CD14-positive monocyte (primary cell): ENCODE results near the gene PDE9A. TPM values are rescaled to one million over a fixed set of nuclear protein-coding genes. Genes with fewer than 3 reads are reported as not detected.
A peak's percentile ranks its signal among the peaks of the same experiment; 100 is the strongest.

Experiments
- DNase-seq, 3 donors: peaks; one replicate each; pipeline ENCODE4 v3.0.0-alpha.2; 2011 to 2022
- H2AFZ ChIP-seq: 2 replicates; pipeline ENCODE4 v1.6.0; 2012; ENCODE audit warnings: mild to moderate bottlenecking, low read depth, low read length, inconsistent platforms; ENCODE audit not compliant: insufficient read depth, poor library complexity, severe bottlenecking
- H3K27ac ChIP-seq, 2 donors: 1 replicate in 1 of 2; 2 replicates in 1 of 2; pipeline ENCODE4 v1.5.1; 2012 to 2013; ENCODE audit warnings: low read length in 2 of 2, control low read depth in 1 of 2, inconsistent platforms in 1 of 2, low read depth in 1 of 2, mild to moderate bottlenecking in 1 of 2
- H3K27me3 ChIP-seq, 2 donors: one replicate each; pipeline versions ENCODE4 v1.6.0 to v1.6.1; 2011 to 2013; ENCODE audit warnings: low read length in 2 of 2; ENCODE audit not compliant: control insufficient read depth in 2 of 2, insufficient read depth in 2 of 2
- H3K36me3 ChIP-seq, 2 donors: replicated peaks in 1 of 2; 1 replicate in 1 of 2; 2 replicates in 1 of 2; pipeline versions ENCODE4 v1.5.1 to v1.6.1; 2012 to 2013; ENCODE audit warnings: low read length in 2 of 2, control low read depth in 1 of 2, inconsistent platforms in 1 of 2, mild to moderate bottlenecking in 1 of 2; ENCODE audit not compliant: insufficient read depth in 2 of 2, control insufficient read depth in 1 of 2
- H3K4me1 ChIP-seq, 2 donors: 1 replicate in 1 of 2; 2 replicates in 1 of 2; pipeline versions ENCODE4 v1.5.1 to v1.6.1; 2012 to 2013; ENCODE audit warnings: low read length in 2 of 2, control low read depth in 1 of 2, inconsistent platforms in 1 of 2, mild to moderate bottlenecking in 1 of 2, moderate library complexity in 1 of 2; ENCODE audit not compliant: insufficient read depth in 2 of 2, control insufficient read depth in 1 of 2
- H3K4me2 ChIP-seq: replicated peaks from 2 replicates; pipeline ENCODE3; 2012; ENCODE audit warnings: low read length, moderate library complexity, mild to moderate bottlenecking; ENCODE audit not compliant: poor library complexity, severe bottlenecking; ENCODE audit errors: extremely low read depth
- H3K4me3 ChIP-seq, 3 experiments: fragments of 200-600 bp in 1 of 3; sonication (generic) in 1 of 3; replicated peaks in 1 of 3; 1 replicate in 2 of 3; 2 replicates in 1 of 3; pipeline ENCODE4 v1.5.1; 2011 to 2013; ENCODE audit warnings: low read length in 3 of 3, mild to moderate bottlenecking in 3 of 3, control low read depth in 2 of 3, low read depth in 2 of 3, inconsistent platforms in 1 of 3, moderate library complexity in 1 of 3
- H3K79me2 ChIP-seq: 2 replicates; pipeline ENCODE4 v1.6.0; 2012; ENCODE audit warnings: mild to moderate bottlenecking, control low read depth, inconsistent platforms, low read length, moderate library complexity; ENCODE audit not compliant: insufficient read depth
- H3K9ac ChIP-seq: 2 replicates; pipeline ENCODE4 v1.6.0; 2017; ENCODE audit warnings: low read length, mild to moderate bottlenecking; ENCODE audit not compliant: insufficient read depth, poor library complexity, severe bottlenecking
- H3K9me3 ChIP-seq, 2 donors: replicated peaks in 1 of 2; 1 replicate in 1 of 2; 2 replicates in 1 of 2; pipeline versions ENCODE4 v1.5.1 to v1.6.1; 2012 to 2013; ENCODE audit warnings: low read length in 2 of 2, control low read depth in 1 of 2; ENCODE audit not compliant: control insufficient read depth in 1 of 2, insufficient read depth in 1 of 2
- H4K20me1 ChIP-seq: 2 replicates; pipeline ENCODE4 v1.6.0; 2012; ENCODE audit warnings: mild to moderate bottlenecking, low read length, control low read depth, moderate library complexity; ENCODE audit not compliant: insufficient read depth
- H3K27ac Mint-ChIP-seq, 7 donors: one replicate each; pipeline ENCODE4 v1.8.0; 2020; ENCODE audit warnings: mild to moderate bottlenecking in 7 of 7, mixed read lengths in 7 of 7, moderate library complexity in 6 of 7, inconsistent platforms in 2 of 7
- H3K27me3 Mint-ChIP-seq, 3 donors: one replicate each; pipeline ENCODE4 v1.8.0; 2021 to 2022; ENCODE audit warnings: low read depth in 3 of 3, mild to moderate bottlenecking in 3 of 3, mixed read lengths in 3 of 3, moderate library complexity in 3 of 3, inconsistent platforms in 1 of 3
- H3K36me3 Mint-ChIP-seq, 2 donors: one replicate each; pipeline ENCODE4 v1.8.0; 2020; ENCODE audit warnings: mixed read lengths in 2 of 2, inconsistent platforms in 1 of 2, mild to moderate bottlenecking in 1 of 2
- H3K4me1 Mint-ChIP-seq: one replicate; pipeline ENCODE4 v1.8.0; 2020; ENCODE audit warnings: mild to moderate bottlenecking, mixed read lengths
- H3K4me3 Mint-ChIP-seq, 2 donors: one replicate each; pipeline ENCODE4 v1.8.0; 2020; ENCODE audit warnings: mild to moderate bottlenecking in 2 of 2, mixed read lengths in 2 of 2, moderate library complexity in 1 of 2
- H3K9me3 Mint-ChIP-seq, 7 donors: one replicate each; pipeline ENCODE4 v1.8.0; 2020 to 2022; ENCODE audit warnings: mixed read lengths in 7 of 7, mild to moderate bottlenecking in 6 of 7, moderate library complexity in 6 of 7, inconsistent platforms in 2 of 7
- CTCF ChIP-seq: fragments of 200-600 bp; IDR thresholded peaks from one replicate; pipeline ENCODE4 v1.8.0; 2022; ENCODE audit warnings: antibody characterized with exemption, mild to moderate bottlenecking
- WGBS: methylation state at CpG from one replicate; pipeline ENCODE4 v1.1.5; 2013; ENCODE audit warnings: missing lambda C conversion rate; ENCODE audit not compliant: insufficient coverage; 5-methylcytosine and 5-hydroxymethylcytosine counted together
- intact Hi-C, 2 donors: fragments of 100-400 bp; cut with micrococcal nuclease; formaldehyde crosslinking; loops; one replicate each; pipeline versions ENCODE4 v1.15.0 to v1.15.1; 2023
- polyA plus RNA-seq, 3 donors: library from polyadenylated mRNA; depleted of rRNA in 1 of 3; unstranded in 2 of 3; stranded (reverse) in 1 of 3; fragments of 300-500 nt in 2 of 3; fragments of >200 nt in 1 of 3; fragmentation: Illumina TruSeq in 2 of 3; gene quantifications; 1 replicate in 2 of 3; 2 replicates in 1 of 3; pipeline ENCODE4 v1.2.3, GENCODE V29; 2012 to 2021

Gene PDE9A
- polyA plus RNA-seq, 3 donors = 0.05 to 0.52 TPM; not detected in 1

DNA sequence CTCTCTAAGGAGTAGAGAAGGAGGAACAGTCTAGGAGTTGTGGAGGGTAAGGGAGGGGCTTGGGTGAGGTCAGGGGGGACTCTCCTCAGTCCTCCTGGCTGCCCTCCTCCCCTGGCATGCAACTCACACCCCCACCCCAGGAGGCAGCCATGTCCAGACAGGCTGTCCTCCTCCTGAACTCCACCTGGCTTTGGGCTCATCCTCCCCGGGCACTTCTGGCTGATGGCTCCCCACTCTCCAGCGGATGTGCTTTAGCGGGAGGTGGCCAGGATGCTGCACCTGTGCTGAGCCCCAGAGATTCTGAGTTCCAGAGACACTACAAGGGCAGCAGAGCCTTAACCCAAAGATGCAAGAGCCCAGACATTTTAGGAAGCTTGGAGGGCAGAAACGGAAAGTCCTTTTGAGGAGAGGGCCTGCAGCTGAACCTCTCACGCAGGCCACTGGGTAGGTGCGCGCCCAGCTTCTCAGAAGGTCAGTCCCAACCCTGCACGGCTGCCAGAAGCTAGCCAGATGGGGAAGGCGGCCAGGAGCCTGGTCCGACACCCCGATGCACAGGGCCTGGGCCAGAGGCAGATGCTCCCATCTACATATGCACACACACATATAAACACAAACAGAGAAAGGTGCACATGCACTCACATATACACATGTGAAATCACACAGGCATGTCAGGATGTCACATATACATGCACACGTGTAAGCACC, 83.4 kb downstream of the PDE9A start:
- Mint-ChIP-seq H3K4me1 (peaks cover 65% of the 10 kb centered on the region), H3K27me3 (peaks cover 0 to 4% (median 0%) of the 10 kb centered on the region in 3 donors), H3K4me3 (no peak overlapping the region), H3K27ac (peak overlapping the region; percentile 99 to 100 (median 99)), H3K9me3 (no peaks in the 10 kb centered on the region), H3K36me3 (peaks cover 0 to 3% of the 10 kb centered on the region in 2 donors)
- H3K9ac ChIP-seq = peak overlapping the region; percentile 78
- H3K4me2 ChIP-seq = no peak overlapping the region
- peak overlapping the region; percentile 84 to 96 for H3K27ac ChIP-seq
- no peaks in the 10 kb centered on the region for H3K36me3 ChIP-seq
- DNase-seq = no peak
- no peaks in the 10 kb centered on the region for H3K9me3 ChIP-seq
- intact Hi-C loops = no loop called here
- peak overlapping the region in 1 of 3 experiments; percentile 46 for H3K4me3 ChIP-seq
- 93% methylated on average over 11 of the region's 12 CpGs for WGBS
- TF ChIP-seq CTCF = no peak
- H3K79me2 ChIP-seq = no peaks in the 10 kb centered on the region
- no peaks in the 10 kb centered on the region for H4K20me1 ChIP-seq
- peaks cover 56 to 65% of the 10 kb centered on the region in 2 donors for H3K4me1 ChIP-seq
- H3K27me3 ChIP-seq = no peaks in the 10 kb centered on the region
- no peak overlapping the region for H2AFZ ChIP-seq

- Histone ChIP-seq H3K27me3 (no peaks in the 10 kb centered on the region), H3K9me3 (no peaks in the 10 kb centered on the region), H3K4me1 (peaks cover 56 to 63% of the 10 kb centered on the region in 2 donors), H3K36me3 (no peaks in the 10 kb centered on the region), H3K4me2 (peak overlapping the region; percentile 46), H2AFZ (peak overlapping the region; percentile 79), H4K20me1 (no peaks in the 10 kb centered on the region), H3K4me3 (peak overlapping the region in 1 of 3 experiments; percentile 46), H3K79me2 (no peaks in the 10 kb centered on the region), H3K27ac (peak overlapping the region; percentile 84 to 96), H3K9ac (peak overlapping the region; percentile 78)
- Mint-ChIP-seq H3K4me1 (peaks cover 62% of the 10 kb centered on the region), H3K36me3 (peaks cover 0 to 3% of the 10 kb centered on the region in 2 donors), H3K4me3 (peak overlapping the region; percentile 65 to 90), H3K27me3 (peaks cover 0 to 5% (median 0%) of the 10 kb centered on the region in 3 donors), H3K9me3 (no peaks in the 10 kb centered on the region), H3K27ac (peak overlapping the region; percentile 99 to 100 (median 99))
- no peak for TF ChIP-seq CTCF
- intact Hi-C loops = no loop called here
- DNase-seq = peak; percentile 59 to 74 (median 62)
- 0% methylated on average over 7 of the region's 16 CpGs for WGBS
Observed at GRCh38 chr21:42737951-42738590, 84.7 kb downstream of the PDE9A start.
